Activated naive CD4-positive, alpha-beta T cell treated with anti-CD3 and anti-CD28 coated beads for 36 hours (primary cell): ENCODE results near the gene ATRIP. TPM values are rescaled to one million over a fixed set of nuclear protein-coding genes. Genes with fewer than 3 reads are reported as not detected.
"Not testable (repeated sequence)": the region's sequence is repeated elsewhere in the genome, so short reads cannot be mapped to it uniquely, and the experiment has no call there.

Experiments used
- CTCF ChIA-PET: fragments of 350-600 bp; sonication (Branson Sonifier 250); formaldehyde crosslinking; loops from one replicate; lab custom pipeline; 2021; ENCODE audit warnings: antibody characterized with exemption; lab: Charles Lee
- DNase-seq: peaks from one replicate; pipeline ENCODE4 v3.0.0-alpha.2; 2020
- H3K27ac Mint-ChIP-seq: one replicate; pipeline ENCODE4 v1.8.0; 2021; ENCODE audit warnings: mild to moderate bottlenecking, mixed read lengths
- H3K27me3 Mint-ChIP-seq: one replicate; pipeline ENCODE4 v1.8.0; 2021; ENCODE audit warnings: low read depth, mixed read lengths
- H3K36me3 Mint-ChIP-seq: one replicate; pipeline ENCODE4 v1.8.0; 2021; ENCODE audit warnings: low read depth, mixed read lengths
- H3K4me1 Mint-ChIP-seq: one replicate; pipeline ENCODE4 v1.8.0; 2021; ENCODE audit warnings: low read depth, mixed read lengths
- H3K4me3 Mint-ChIP-seq: one replicate; pipeline ENCODE4 v1.8.0; 2021; ENCODE audit warnings: mild to moderate bottlenecking, moderate library complexity, mixed read lengths
- H3K9me3 Mint-ChIP-seq: one replicate; pipeline ENCODE4 v1.8.0; 2021; ENCODE audit warnings: mixed read lengths
- intact Hi-C: fragments of 100-400 bp; cut with micrococcal nuclease; formaldehyde crosslinking; loops from one replicate; pipeline ENCODE4 v1.15.1; 2023
- total RNA-seq, 2 experiments: library from RNA; stranded (reverse); gene quantifications; one replicate each; pipeline ENCODE4 v1.2.3, GENCODE V29; 2021

The ATRIP gene
- total RNA-seq, 2 experiments from 2014 or later = 8.9 to 10.0 TPM

DNA sequence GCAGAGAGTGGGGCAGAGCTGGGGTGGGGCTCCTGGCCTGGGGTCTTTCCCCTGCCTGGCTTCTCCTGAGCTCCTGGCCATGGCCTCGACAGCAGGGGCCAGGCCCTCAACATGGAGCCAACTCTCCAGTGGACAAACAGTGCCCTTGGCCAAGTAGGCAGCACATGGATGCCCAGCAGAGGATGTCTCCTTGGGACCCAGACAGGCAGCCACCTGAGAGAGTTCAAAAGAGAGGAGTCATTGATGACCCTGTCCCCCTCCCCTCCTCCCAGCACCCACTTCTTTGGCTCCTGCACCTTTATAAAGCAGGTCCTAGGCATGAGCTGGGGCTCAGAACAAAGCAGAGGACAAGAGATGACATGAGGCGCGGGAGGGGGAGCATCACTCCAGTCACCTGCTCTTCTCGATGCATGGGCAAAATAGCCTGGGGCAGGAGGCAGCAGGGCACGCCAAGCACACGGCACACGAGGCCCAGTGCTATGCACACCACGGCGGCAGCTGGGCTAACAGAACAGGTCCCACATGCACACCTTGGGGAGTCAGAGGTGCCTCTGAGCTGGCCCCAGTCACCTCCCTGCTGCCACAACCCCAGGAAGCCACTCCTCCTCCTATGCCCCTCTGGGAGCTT lies 30.0 kb downstream of the ATRIP start:
- no peak for DNase-seq
- CTCF ChIA-PET = interaction anchor here (0.7 to 1.3 kb wide), 2 partner anchors 71 to 81 kb away, joined by 3 read pairs; no protein-coding TSS in a partner anchor
- peaks cover 3% of the 10 kb centered on the region for H3K36me3 Mint-ChIP-seq
- H3K27ac Mint-ChIP-seq = peak overlapping the region; percentile 56
- H3K4me1 Mint-ChIP-seq = peaks cover 46% of the 10 kb centered on the region
- intact Hi-C loops = loop anchor here (10.0 kb wide), 1 partner anchor 1758 kb away; the partner anchor contains the start of gene GNAI2
- no peaks in the 10 kb centered on the region for H3K27me3 Mint-ChIP-seq
- no peak overlapping the region for H3K4me3 Mint-ChIP-seq
- no peaks in the 10 kb centered on the region for H3K9me3 Mint-ChIP-seq

DNA sequence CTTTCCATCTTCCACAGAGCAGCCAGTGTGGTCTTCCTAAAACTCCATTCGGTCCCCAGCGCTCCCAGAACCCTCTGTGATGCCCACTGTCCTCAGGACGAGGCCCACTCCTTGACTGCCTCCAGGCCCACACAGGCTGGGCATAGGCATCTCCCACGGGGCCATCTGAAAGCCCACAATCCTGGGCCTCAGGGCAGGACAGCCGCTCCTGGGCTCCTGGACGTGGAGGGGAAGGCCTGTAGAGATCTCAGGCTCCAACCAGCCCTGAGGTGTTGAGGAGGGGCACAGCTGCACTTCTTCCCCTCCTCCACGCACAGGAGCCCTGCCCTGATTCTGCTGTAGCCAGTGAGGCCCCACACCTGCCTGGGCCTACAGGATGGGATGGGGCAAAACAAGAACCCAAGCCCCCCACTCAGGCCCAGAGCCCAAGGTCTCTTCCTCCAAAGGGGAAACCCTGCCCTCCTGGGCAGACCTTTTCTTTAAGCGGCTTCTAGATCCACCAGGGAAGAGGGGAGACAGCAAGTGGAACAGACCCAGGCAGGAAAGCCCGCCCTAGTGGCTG lies 31.5 kb downstream of the ATRIP start:
- Mint-ChIP-seq H3K4me1 (peaks cover 42% of the 10 kb centered on the region), H3K36me3 (no peaks in the 10 kb centered on the region), H3K27me3 (no peaks in the 10 kb centered on the region), H3K4me3 (no peak overlapping the region), H3K9me3 (no peaks in the 10 kb centered on the region), H3K27ac (peak overlapping the region; percentile 52)
- intact Hi-C loops = loop anchor here (10.0 kb wide), 1 partner anchor 1757 kb away; the partner anchor contains the start of gene GNAI2
- CTCF ChIA-PET = interaction anchor here (1.3 to 1.7 kb wide), 2 partner anchors 29 to 79 kb away, joined by 3 to 4 read pairs; no protein-coding TSS in a partner anchor
- no peak for DNase-seq

DNA sequence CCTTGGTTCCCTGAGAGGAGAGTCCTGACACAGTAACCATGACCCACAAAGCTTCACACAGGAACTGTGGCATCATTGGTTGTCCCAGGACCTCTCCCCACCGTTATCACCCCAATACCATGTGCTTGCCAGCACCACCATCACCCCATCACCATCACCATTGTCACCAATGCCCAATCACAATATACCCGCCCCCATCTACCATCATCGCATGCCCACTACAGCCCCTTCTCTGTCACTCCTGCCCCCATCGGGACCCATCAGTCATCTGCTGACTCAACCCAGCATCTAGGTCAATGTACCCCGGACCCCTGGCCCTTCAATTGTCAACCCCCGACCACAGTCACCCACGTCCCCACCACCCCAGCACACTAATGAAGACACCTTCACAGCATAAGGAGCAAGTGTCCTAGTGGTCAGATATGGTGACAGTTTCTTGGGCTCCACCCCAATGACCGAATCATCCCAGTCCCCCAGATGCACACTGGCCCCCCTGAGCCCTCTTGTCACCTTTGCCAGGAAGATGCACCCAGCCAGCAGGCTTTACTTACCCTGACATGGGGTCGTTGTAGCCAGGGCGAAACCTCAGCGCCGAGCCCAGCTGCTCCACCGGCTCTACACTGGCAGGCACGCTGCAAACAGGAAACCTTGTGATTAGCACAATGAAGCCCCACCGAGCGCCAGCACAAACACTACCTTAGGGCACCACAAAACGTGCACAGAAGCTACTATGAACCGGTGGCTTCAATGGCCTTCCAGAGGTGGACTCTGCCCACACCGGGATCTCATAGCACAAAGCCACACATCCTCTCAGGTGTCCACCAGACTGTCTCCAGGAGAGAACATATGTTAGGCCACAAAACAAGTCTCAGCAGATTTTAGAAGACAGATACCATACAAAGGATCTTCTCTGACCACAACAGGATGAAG lies 32.4 kb downstream of the ATRIP start:
- intact Hi-C loops = loop anchor here (10.0 kb wide), 1 partner anchor 1756 kb away; the partner anchor contains the start of gene GNAI2
- Mint-ChIP-seq H3K4me3 (peak overlapping the region; percentile 59), H3K36me3 (no peaks in the 10 kb centered on the region), H3K27ac (peak overlapping the region; percentile 93), H3K9me3 (no peaks in the 10 kb centered on the region), H3K4me1 (peaks cover 36% of the 10 kb centered on the region), H3K27me3 (no peaks in the 10 kb centered on the region)
- DNase-seq = peak; percentile 66
- CTCF ChIA-PET = interaction anchor here (0.7 to 1.7 kb wide), 3 partner anchors 15 to 43 kb away, joined by 3 to 4 read pairs (median 3); no protein-coding TSS in a partner anchor

DNA sequence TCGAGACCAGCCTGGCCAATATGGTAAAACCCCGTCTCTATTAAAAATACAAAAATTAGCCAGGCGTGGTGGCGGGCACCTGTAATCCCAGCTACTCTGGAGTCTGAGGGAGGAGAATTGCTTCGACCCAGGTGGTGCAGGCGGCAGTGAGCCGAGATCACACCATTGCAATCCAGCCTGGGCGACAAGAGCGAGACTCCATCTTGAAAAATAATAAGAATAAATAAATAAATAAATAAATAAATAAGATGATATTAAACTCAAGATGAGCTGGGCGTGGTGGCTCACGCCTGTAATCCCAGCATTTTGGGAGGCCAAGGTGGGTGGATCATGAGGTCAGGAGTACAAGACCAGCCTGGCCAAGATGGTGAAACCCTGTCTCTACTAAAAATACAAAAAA lies 34.4 kb downstream of the ATRIP start:
- CTCF ChIA-PET = not testable (repeated sequence)

DNA sequence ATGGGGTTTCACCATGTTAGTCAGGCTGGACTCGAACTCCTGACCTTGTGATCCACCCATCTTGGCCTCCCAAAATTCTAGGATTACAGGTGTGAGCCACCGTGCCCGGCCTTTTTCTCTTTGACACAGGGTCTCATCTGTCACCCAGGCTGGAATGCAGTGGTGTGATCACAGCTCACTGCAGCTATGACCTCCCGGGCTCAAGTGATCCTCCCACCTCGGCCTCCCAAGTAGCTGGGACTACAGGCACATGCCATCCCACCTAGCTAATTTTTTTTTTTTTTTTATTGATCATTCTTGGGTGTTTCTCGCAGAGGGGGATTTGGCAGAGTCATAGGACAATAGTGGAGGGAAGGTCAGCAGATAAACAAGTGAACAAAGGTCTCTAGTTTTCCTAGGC lies 36.3 kb downstream of the ATRIP start:
- H3K9me3 Mint-ChIP-seq, H3K36me3 Mint-ChIP-seq, H3K27me3 Mint-ChIP-seq, H3K4me3 Mint-ChIP-seq, DNase-seq, intact Hi-C loops, H3K27ac Mint-ChIP-seq: not testable (repeated sequence)
- H3K4me1 Mint-ChIP-seq = peaks cover 22% of the 10 kb centered on the region
- CTCF ChIA-PET = interaction anchor here (0.8 kb wide), 1 partner anchor 9 kb away, joined by 3 read pairs; no protein-coding TSS in a partner anchor

More for the DNA sequence above, 34.4 kb downstream of the ATRIP start:
- H3K4me3 Mint-ChIP-seq, DNase-seq, intact Hi-C loops, H3K9me3 Mint-ChIP-seq, H3K27ac Mint-ChIP-seq, H3K36me3 Mint-ChIP-seq, H3K27me3 Mint-ChIP-seq: not testable (repeated sequence)
- H3K4me1 Mint-ChIP-seq = peaks cover 29% of the 10 kb centered on the region

DNA sequence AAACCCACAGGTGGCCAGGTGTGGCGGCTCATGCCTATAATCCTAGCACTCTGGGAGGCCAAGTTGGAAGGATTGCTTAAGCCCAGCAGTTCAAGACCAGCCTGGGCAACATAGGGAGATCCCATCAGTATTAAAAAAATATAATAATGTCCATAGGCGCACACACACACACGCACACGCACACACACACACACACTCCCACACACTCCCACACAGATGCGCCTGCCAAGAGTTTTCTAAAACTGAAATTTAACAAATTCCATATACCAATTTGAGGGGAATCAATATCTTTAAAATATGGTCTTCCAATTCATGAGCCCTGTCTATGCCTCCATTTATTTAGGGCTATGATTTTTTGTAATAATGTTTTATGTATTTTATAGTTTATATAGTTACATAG lies 40.4 kb downstream of the ATRIP start:
- Mint-ChIP-seq H3K36me3 (no peaks in the 10 kb centered on the region), H3K4me3 (no peak overlapping the region), H3K27me3 (no peaks in the 10 kb centered on the region), H3K27ac (no peak overlapping the region), H3K9me3 (no peaks in the 10 kb centered on the region), H3K4me1 (no peaks in the 10 kb centered on the region)
- no peak for DNase-seq
- CTCF ChIA-PET = no interaction called here
- intact Hi-C loops = no loop called here

DNA sequence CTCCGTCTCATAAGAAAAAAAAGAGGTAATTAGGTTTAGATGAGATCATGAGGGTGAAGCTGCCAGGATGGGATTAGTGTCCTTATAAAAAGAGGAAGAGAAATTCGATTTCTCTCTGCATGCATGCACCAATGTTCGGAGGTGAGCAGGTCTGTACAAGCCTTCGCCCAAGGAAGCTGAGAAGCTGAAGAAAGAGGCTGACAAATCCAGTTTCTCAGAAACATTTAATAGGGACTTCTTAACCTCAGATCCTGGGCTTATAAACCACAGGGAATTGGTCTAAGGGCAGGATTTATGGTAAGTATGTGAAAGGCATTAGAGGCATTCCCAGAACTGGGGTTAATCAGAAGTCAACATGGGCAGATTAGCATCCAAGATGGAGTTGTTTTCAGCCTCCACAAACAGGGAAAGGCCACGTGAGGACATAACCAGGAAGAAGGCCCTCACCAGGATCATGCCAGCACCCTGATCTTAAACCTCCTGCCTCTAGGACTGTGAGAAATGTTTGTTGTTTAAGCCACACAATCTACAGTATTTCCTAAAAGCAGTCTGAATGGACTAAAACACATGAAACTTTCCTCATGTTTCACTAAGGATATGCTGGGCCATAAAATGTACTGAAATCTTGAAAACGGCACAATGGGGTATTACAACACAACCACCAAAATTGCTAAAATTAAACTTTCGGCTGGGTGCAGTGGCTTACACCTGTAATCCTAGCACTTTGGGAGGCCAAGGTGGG lies 46.1 kb downstream of the ATRIP start:
- Mint-ChIP-seq H3K36me3 (peaks cover 4% of the 10 kb centered on the region), H3K27me3 (no peaks in the 10 kb centered on the region), H3K4me3 (no peak overlapping the region), H3K9me3 (no peaks in the 10 kb centered on the region), H3K27ac (no peak overlapping the region), H3K4me1 (no peaks in the 10 kb centered on the region)
- intact Hi-C loops = no loop called here
- CTCF ChIA-PET = interaction anchor here (0.6 kb wide), 1 partner anchor 14 kb away, joined by 4 read pairs; no protein-coding TSS in a partner anchor
- no peak for DNase-seq

DNA sequence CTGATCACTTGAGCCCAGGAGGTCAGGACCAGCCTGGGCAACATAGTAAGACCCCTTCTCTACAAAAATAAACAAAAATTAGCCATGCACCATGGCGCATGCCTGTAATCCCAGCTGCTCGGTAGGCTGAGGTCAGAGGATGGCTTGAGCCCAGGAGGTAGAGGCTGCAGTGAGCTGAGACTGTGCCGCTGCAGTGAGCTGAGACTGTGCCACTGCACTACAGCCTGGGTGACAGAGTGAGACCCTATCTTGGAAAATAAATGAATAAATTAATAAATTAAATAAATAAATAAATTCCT lies 46.6 kb downstream of the ATRIP start:
- intact Hi-C loops = no loop called here
- no peaks in the 10 kb centered on the region for H3K27me3 Mint-ChIP-seq
- H3K4me1 Mint-ChIP-seq = no peaks in the 10 kb centered on the region
- H3K36me3 Mint-ChIP-seq = peaks cover 7% of the 10 kb centered on the region
- CTCF ChIA-PET = no interaction called here
- no peak overlapping the region for H3K27ac Mint-ChIP-seq
- no peak overlapping the region for H3K4me3 Mint-ChIP-seq
- peaks cover 1% of the 10 kb centered on the region for H3K9me3 Mint-ChIP-seq
- no peak for DNase-seq

DNA sequence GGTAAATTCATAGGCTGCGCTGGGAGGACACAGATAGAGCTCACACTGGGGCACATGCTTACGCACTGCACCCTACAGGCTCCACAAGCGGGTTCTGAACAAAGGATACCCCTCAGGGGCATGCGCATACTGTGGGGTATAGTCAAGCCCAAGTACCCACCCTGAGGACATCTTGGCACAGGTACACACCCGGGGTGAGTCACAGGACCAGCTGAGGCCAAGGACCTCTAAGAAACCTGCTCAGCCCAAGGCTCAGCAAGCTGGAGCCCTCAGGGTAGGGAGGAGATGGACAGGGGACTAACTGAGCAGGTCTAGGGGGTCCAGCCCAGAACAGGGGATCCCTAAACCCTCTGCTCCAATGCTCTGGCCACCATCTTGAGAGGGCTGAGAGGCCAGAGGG lies 54.1 kb downstream of the ATRIP start:
- Mint-ChIP-seq H3K4me1 (peaks cover 30% of the 10 kb centered on the region), H3K36me3 (peaks cover 8% of the 10 kb centered on the region), H3K27me3 (no peaks in the 10 kb centered on the region), H3K9me3 (peaks cover 2% of the 10 kb centered on the region), H3K4me3 (no peak overlapping the region), H3K27ac (no peak overlapping the region)
- intact Hi-C loops = no loop called here
- CTCF ChIA-PET = interaction anchor here (1.2 to 1.4 kb wide), 2 partner anchors 48 to 64 kb away, joined by 3 to 4 read pairs; no protein-coding TSS in a partner anchor
- DNase-seq = no peak

DNA sequence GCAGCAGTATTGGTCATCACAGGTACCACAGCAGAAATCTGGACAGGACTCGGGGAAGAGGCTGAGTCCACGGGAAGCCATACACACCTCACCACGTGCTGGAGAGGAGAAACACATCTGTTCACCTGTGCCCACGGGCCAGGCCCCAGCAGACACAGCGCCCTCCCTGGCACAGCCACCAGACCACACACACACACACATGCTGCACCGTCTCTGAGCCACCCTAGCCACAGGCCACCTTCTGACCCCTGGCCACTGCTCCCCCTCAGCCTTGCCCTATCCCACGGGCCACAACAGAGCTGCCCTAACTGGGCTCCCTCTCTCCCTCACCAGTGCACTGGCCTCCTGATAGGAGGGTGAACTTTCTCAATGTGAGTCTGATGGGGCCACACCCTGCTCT lies 54.7 kb downstream of the ATRIP start:
- H3K36me3 Mint-ChIP-seq = peaks cover 8% of the 10 kb centered on the region
- no peak overlapping the region for H3K4me3 Mint-ChIP-seq
- H3K27me3 Mint-ChIP-seq = no peaks in the 10 kb centered on the region
- CTCF ChIA-PET = interaction anchor here (1.4 kb wide), 1 partner anchor 65 kb away, joined by 3 read pairs; no protein-coding TSS in a partner anchor
- intact Hi-C loops = no loop called here
- peaks cover 2% of the 10 kb centered on the region for H3K9me3 Mint-ChIP-seq
- peaks cover 33% of the 10 kb centered on the region for H3K4me1 Mint-ChIP-seq
- no peak for DNase-seq
- H3K27ac Mint-ChIP-seq = no peak overlapping the region

DNA sequence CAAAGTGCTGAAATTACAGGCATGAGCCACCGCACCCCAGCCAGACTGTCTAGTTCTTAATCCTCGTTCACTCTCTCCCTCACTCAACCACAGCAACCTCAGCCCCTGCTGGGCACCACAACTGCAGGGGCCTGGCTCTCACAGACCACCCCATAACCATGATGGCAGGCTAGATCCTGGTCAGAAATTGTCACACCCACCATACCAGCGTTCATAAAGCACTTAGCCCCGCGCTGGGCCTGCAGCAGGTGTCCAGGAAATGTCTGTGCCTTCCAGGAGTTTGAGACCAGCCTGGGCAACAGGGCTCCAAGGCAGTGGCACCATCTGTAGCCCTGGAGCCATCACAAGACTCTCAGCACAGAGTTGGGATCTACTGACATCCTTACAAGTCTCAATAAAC lies 55.6 kb downstream of the ATRIP start:
- peaks cover 41% of the 10 kb centered on the region for H3K4me1 Mint-ChIP-seq
- no peak overlapping the region for H3K4me3 Mint-ChIP-seq
- DNase-seq = no peak
- intact Hi-C loops = no loop called here
- H3K36me3 Mint-ChIP-seq = peaks cover 8% of the 10 kb centered on the region
- H3K27ac Mint-ChIP-seq = no peak overlapping the region
- H3K9me3 Mint-ChIP-seq = peaks cover 2% of the 10 kb centered on the region
- CTCF ChIA-PET = interaction anchor here (0.7 kb wide), 1 partner anchor 68 kb away, joined by 3 read pairs; no protein-coding TSS in a partner anchor
- H3K27me3 Mint-ChIP-seq = no peaks in the 10 kb centered on the region
